NK-92 (cell line): ENCODE data around the gene GCLM.
A peak's percentile ranks its signal among the peaks of the same experiment; 100 is the strongest.
"Not testable (repeated sequence)": the region's sequence is repeated elsewhere in the genome, so short reads cannot be mapped to it uniquely, and the experiment has no call there.

Experiments
- DNase-seq: peaks from one replicate; lab custom pipeline; 2025; ENCODE audit not compliant: unreplicated experiment; lab: John Stamatoyannopoulos, UW

The GCLM gene

DNA sequence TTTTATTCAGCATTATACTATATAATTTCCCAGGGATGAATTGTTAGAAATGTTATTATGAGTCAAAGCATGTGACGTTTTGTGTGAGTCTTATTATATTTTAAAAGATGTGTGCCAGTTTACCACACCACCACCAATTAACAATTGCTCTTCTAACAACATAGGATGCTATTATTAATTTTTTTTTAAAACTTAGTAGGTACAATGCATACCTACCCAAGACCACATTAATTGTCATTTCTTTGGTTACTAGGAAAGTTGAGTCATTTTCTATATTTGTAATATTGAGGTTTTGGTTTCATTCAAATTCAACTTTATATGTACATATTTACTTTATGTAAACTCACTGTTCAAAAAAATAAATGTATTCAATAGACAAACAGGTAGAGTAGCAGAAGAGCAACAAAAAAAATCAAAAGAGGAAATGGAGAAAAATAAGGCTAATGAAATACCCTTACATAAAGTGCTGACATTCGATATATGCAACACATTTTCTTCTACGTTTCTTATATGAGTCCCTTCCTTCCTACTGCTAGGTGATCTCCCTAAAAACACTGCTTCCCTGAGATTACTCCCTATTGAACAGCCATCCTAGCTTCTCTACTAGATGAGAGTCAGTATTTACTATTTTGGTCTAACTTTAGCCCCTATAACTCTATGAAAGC, 9.6 kb downstream of the GCLM start:
- no peak for DNase-seq

GRCh38 chr1:93888900-93889299, 20.3 kb downstream of the GCLM start:
- no peak for DNase-seq

DNA sequence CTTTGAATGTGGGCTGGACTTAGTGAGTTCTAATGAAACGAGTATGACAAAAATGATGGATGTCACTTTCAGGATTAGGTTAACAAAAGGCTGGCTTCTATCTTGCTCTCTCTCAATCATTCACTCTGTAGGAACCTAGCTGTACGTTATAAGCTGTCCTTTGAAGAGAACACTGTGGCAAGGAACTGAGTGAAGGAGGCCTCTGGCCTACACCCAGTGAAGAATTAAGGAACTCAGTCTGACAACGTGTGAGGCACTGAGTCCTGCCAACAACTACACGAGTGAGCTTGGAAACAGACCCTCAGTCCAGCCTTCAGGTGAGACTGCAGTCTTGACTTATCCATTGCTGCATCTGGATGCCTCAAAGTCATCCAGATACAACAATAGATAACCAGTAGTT, 27.0 kb downstream of the GCLM start:
- DNase-seq, result no peak

- DNase-seq, result no peak
Observed at GRCh38 chr1:93880731-93881130, 28.5 kb downstream of the GCLM start.

DNA sequence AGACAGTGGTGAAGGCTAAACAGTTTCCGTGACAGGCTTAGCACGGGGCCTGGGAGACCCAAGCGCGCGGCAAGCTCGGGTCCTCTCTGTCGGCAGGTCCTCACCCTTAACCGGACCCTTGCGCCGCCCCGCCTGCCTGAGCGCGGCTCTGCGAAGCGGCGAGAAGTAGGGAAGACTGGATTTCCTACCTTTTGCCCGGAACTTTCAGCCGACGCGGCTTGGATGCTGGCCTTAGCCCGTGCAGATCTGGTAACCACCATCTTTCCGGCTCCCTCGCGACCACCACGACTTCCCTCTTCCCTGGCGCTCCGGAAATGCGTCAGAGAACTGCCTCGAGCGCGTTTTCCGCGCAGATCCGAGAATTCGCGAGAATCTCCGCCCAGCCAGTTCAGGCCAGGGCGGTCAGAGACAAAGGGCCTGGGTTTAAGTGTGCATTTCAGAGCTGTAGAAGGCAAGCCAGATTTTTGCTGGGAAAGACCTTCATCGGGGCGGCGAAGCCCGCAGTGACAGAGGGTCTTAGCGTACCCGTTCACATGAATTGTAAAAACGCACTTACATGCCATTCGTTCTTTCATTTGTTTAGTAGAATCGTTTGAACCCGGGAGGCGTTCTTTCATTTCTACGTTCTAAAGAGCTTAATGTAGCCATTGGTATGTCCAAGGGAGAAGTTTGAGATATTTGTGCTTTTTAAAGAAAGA, 30.2 kb downstream of the GCLM start, which contains the start of gene DNTTIP2:
DNTTIP2 (minus strand) TSS at position 318 of the 698 bp plus-strand sequence; CDS start at position 260, 58 bp downstream.
- DNase-seq, result peak; percentile 37

- no peak for DNase-seq
Observed at GRCh38 chr1:93878501-93878888, 30.7 kb downstream of the GCLM start.

GRCh38 chr1:93877529-93877928, 31.7 kb downstream of the GCLM start:
- no peak for DNase-seq

GRCh38 chr1:93876244-93876643, 33.0 kb downstream of the GCLM start:
- DNase-seq, result no peak

DNA sequence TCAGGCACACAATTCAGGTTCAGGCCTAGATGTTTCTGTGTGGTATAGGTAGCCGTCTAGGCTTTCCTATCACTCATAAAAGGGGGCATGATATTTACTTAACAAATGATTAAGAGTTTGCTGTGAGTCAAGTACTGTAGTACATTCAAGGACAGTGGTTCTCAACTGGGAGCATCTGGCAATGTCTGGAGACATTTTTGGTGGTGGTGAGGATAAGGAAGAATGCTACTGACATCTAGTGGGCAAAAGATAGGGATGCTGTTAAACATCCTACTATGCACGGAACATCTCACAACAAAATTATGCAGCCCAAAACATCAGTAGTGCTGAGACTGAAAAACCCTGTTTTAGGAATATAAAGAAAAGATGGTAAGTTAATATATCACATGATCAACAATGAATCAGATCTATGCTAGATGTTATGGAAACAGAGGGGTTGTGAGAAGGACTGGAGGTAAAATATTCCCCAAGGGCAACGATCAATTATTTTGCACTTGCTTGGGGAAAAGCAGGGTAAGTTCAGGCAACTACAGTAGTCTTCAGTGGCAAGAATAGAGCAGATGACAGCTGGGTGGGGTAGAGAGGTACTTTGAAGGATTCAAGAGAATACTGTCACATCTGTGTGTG, 35.1 kb downstream of the GCLM start:
- no peak for DNase-seq

- no peak for DNase-seq
Observed at GRCh38 chr1:93871366-93871765, 37.9 kb downstream of the GCLM start.

- DNase-seq, result no peak
Observed at GRCh38 chr1:93869653-93870052, 39.6 kb downstream of the GCLM start.

DNA sequence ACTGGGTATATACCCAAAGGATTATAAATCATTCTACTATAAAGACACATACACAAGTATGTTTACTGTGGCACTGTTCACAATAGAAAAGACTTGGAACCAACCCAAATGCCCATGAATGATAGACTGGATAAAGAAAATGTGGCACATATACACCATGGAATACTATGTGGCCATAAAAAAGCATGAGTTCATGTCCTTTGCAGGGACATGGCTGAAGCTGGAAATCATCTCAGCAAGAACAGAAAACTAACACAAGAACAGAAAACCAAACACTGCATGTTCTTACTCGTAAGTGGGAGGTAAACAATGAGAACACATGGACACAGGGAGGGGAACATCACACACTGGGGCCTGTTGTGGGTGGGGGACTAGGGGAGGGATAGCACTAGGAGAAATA, 40.7 kb downstream of the GCLM start:
- not testable (repeated sequence) for DNase-seq

DNA sequence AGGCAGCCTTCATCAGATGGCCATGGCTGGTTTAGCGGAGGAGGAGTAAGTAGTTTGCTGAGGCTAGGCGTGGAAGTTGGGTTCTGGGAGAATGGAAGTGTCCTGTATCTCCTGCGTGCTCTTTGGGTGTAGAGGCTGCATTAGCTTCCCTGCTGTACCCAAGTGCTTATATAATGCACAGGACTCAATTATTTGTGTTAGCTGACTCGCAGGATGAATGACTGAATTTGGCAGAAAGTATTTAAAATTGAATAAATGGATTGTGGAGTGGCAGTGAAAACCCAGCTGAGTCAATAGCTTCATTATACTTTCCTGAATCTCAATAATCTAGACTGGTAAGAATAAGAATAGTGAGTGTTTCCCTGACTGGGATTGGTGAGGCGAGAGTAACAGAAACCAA, 44.0 kb downstream of the GCLM start:
- no peak for DNase-seq

- no peak for DNase-seq
Observed at GRCh38 chr1:93864175-93864574, 45.1 kb downstream of the GCLM start.

- not testable (repeated sequence) for DNase-seq
Observed at GRCh38 chr1:93857653-93858052, 51.6 kb downstream of the GCLM start.

GRCh38 chr1:93855983-93856382, 53.2 kb downstream of the GCLM start:
- not testable (repeated sequence) for DNase-seq

- no peak for DNase-seq
Observed at GRCh38 chr1:93853940-93854339, 55.3 kb downstream of the GCLM start.

GRCh38 chr1:93851878-93852277, 57.4 kb downstream of the GCLM start:
- no peak for DNase-seq

GRCh38 chr1:93851327-93851712, 57.9 kb downstream of the GCLM start:
- DNase-seq, result no peak

- DNase-seq, result not testable (repeated sequence)
Observed at GRCh38 chr1:93850687-93851326, 58.4 kb downstream of the GCLM start.

- no peak for DNase-seq
Observed at GRCh38 chr1:93848350-93848883, 60.8 kb downstream of the GCLM start.
